ENCODE measurements around the gene MOB3B. TPM values are rescaled to one million over a fixed set of nuclear protein-coding genes. Genes with fewer than 3 reads are reported as not detected.

The MOB3B gene
- total and polyA plus RNA-seq, 10 of the 15 experiments (the other 5 are each of a cell fraction or from before 2014, with no cell fraction given), result 0.44 to 2.7 (median 0.91) TPM

- RAD21 ChIA-PET (ENCODE audit: unreplicated experiment), result no interaction called here
- H3K36me3 ChIP-seq (ENCODE audit: control insufficient read depth in 2 of 2, insufficient read depth in 2 of 2, low read length in 1 of 2), result no peaks in the 10 kb centered on the region
- intact Hi-C loops (cut with micrococcal nuclease; ENCODE audit: unreplicated experiment) (no loop called here), in situ Hi-C loops (cut with MboI) (no loop called here)
- no peak for DNase-seq (ENCODE audit: low read depth, low spot score)
- TF ChIP-seq SMAD1 (IDR thresholded peaks at IDR 0.05; ENCODE audit: low read depth, partially characterized antibody) (no peak), ELK1 (IDR thresholded peaks at IDR 0.05; ENCODE audit: low read depth, low read length) (no peak), SPI1 (IDR thresholded peaks at IDR 0.05; ENCODE audit: borderline replicate concordance, insufficient read depth, low read depth, low read length) (no peak), STAT1 (conservative IDR thresholded peaks at IDR 0.05) (no peak), CHD2 (IDR thresholded peaks at IDR 0.05; ENCODE audit: borderline replicate concordance, low read depth, low read length) (no peak), MXI1 (IDR thresholded peaks at IDR 0.05; ENCODE audit: low read depth, low read length) (no peak), IKZF2 (IDR thresholded peaks at IDR 0.05) (no peak), PKNOX1 (IDR thresholded peaks at IDR 0.05) (no peak), ZNF622 (IDR thresholded peaks at IDR 0.05) (no peak), NR2C2 (IDR thresholded peaks at IDR 0.05; ENCODE audit: borderline replicate concordance, control insufficient read depth, insufficient read length, low read depth) (no peak), PAX8 (IDR thresholded peaks at IDR 0.05) (no peak), TBL1XR1 (IDR thresholded peaks at IDR 0.05; ENCODE audit: low read depth, low read length) (no peak), CBFB (IDR thresholded peaks at IDR 0.05; ENCODE audit: low read depth) (no peak), ESRRA (IDR thresholded peaks at IDR 0.05; ENCODE audit: low read length) (no peak), BCL3 (IDR thresholded peaks at IDR 0.05; ENCODE audit: borderline replicate concordance, insufficient read depth, low read depth, low read length, poor library complexity, severe bottlenecking) (no peak), IKZF1 (conservative IDR thresholded peaks at IDR 0.05) (no peak), PBX3 (IDR thresholded peaks at IDR 0.05; ENCODE audit: insufficient replicate concordance, low read depth, low read length) (no peak)
- H3K4me1 ChIP-seq (ENCODE audit: control insufficient read depth, insufficient read depth, low read length), result peaks cover under 1% of the 10 kb centered on the region
- H3K9me3 ChIP-seq (replicated peaks; ENCODE audit: control insufficient read depth, insufficient read depth, low read length), result no peaks in the 10 kb centered on the region
- no peak overlapping the region for H3K4me2 ChIP-seq (ENCODE audit: control insufficient read depth, insufficient read depth)
- no peaks in the 10 kb centered on the region for H4K20me1 ChIP-seq (ENCODE audit: control insufficient read depth, insufficient read depth)
- H3K79me2 ChIP-seq (ENCODE audit: control insufficient read depth, insufficient read depth, low read length), result no peaks in the 10 kb centered on the region
- CTCF ChIA-PET, result interaction anchor here (1.0 to 1.5 kb wide), 2 partner anchors 8 to 100 kb away, joined by 3 read pairs; no protein-coding TSS in a partner anchor
- H3K27ac ChIP-seq (ENCODE audit: control insufficient read depth, insufficient read depth), result no peak overlapping the region
- no peak overlapping the region for H3K9ac ChIP-seq (ENCODE audit: control insufficient read depth, insufficient read depth, low read length)
- WGBS (ENCODE audit: insufficient coverage, insufficient replicate concordance, low lambda C conversion rate, missing lambda C conversion rate), result 58% methylated on average over 3 of the region's 3 CpGs
- POLR2A ChIA-PET, result interaction anchor here (0.6 kb wide), 1 partner anchor 19 kb away, joined by 3 read pairs; no protein-coding TSS in a partner anchor
- FAIRE-seq, result no peak
- no peaks in the 10 kb centered on the region for H3K27me3 ChIP-seq (replicated peaks in 1 of 2; ENCODE audit: control insufficient read depth in 2 of 2, insufficient read depth in 2 of 2, low read length in 1 of 2)
- H3K4me3 ChIP-seq, result no peak overlapping the region
- SMC1A ChIA-PET (ENCODE audit: uncharacterized antibody, unreplicated experiment), result no interaction called here
- no TSS peak for BruUV-seq (replicated peaks)
- no peak for ATAC-seq
- no peak overlapping the region for H2AFZ ChIP-seq (ENCODE audit: control insufficient read depth, low read depth, low read length)
Observed at GRCh38 chr9:27436234-27436633, 93.4 kb downstream of the MOB3B start.

Measured in GM12878 (cell line).